A673 (cell line): ENCODE results near the gene SCUBE3. TPM values are rescaled to one million over a fixed set of nuclear protein-coding genes. Genes with fewer than 3 reads are reported as not detected.

Experiments
- BruUV-seq: library from RNA; stranded (reverse); fragments of 400-500 nt; replicated peaks from 2 replicates; lab custom pipeline; 2021; lab: Mats Ljungman, UMichigan
- CTCF ChIA-PET: fragments of 300-600 bp; sonication (Branson Sonifier 250); formaldehyde crosslinking; loops from one replicate; lab custom pipeline; 2022; ENCODE audit warnings: antibody characterized with exemption; lab: Charles Lee
- POLR2A ChIA-PET: fragments of 300-600 bp; sonication (Branson Sonifier 250); formaldehyde crosslinking; loops from one replicate; lab custom pipeline; 2022; ENCODE audit warnings: antibody characterized with exemption; ENCODE audit not compliant: low non-redundant PET; lab: Charles Lee
- DNase-seq: peaks from one replicate; pipeline ENCODE4 v3.0.0-alpha.2; 2015; ENCODE audit warnings: low spot score
- H3K27ac ChIP-seq: fragments of 200-600 bp; sonication (generic); 2 replicates; pipeline ENCODE4 v1.5.1; 2016; ENCODE audit warnings: mixed run types, low read depth, mild to moderate bottlenecking, mixed read lengths, antibody characterized with exemption, low read length; ENCODE audit not compliant: poor library complexity, severe bottlenecking
- H3K27me3 ChIP-seq: fragments of 200-600 bp; sonication (generic); replicated peaks from 2 replicates; pipeline ENCODE4 v1.6.1; 2017; ENCODE audit warnings: mixed run types, low read depth, mild to moderate bottlenecking, mixed read lengths, antibody characterized with exemption, low read length; ENCODE audit not compliant: insufficient read depth, poor library complexity
- H3K36me3 ChIP-seq: fragments of 200-600 bp; sonication (generic); 2 replicates; pipeline ENCODE4 v1.6.1; 2016; ENCODE audit warnings: mixed run types, mild to moderate bottlenecking, mixed read lengths, antibody characterized with exemption, low read length; ENCODE audit not compliant: insufficient read depth, poor library complexity, severe bottlenecking
- H3K4me1 ChIP-seq: fragments of 200-600 bp; sonication (generic); 2 replicates; pipeline ENCODE4 v1.6.1; 2017; ENCODE audit warnings: mixed run types, mild to moderate bottlenecking, mixed read lengths, antibody characterized with exemption, low read length; ENCODE audit not compliant: insufficient read depth, poor library complexity, severe bottlenecking
- H3K4me3 ChIP-seq: fragments of 200-600 bp; sonication (generic); 2 replicates; pipeline ENCODE4 v1.5.1; 2016; ENCODE audit warnings: low read depth, mixed run types, mild to moderate bottlenecking, mixed read lengths, low read length; ENCODE audit not compliant: poor library complexity, severe bottlenecking
- H3K9me3 ChIP-seq: fragments of 200-600 bp; sonication (generic); 2 replicates; pipeline ENCODE4 v1.6.1; 2016; ENCODE audit warnings: mixed run types, low read depth, mild to moderate bottlenecking, mixed read lengths, antibody characterized with exemption, low read length; ENCODE audit not compliant: poor library complexity, severe bottlenecking
- CTCF ChIP-seq: fragments of 300-800, 200-600 bp; sonication (generic); conservative IDR thresholded peaks from 2 replicates; pipeline ENCODE4 v1.5.1; 2017; ENCODE audit warnings: low read depth, mild to moderate bottlenecking, antibody characterized with exemption, low read length, moderate library complexity, mixed read lengths
- EZH2 ChIP-seq: fragments of 200-600 bp; sonication (generic); IDR thresholded peaks from 2 replicates; pipeline ENCODE4 v1.6.1; 2017; ENCODE audit warnings: borderline replicate concordance, low read depth, mild to moderate bottlenecking, mixed read lengths, antibody characterized with exemption, low read length; ENCODE audit not compliant: poor library complexity, severe bottlenecking
- intact Hi-C: fragments of 100-400 bp; cut with micrococcal nuclease; formaldehyde crosslinking; loops from one replicate; pipeline ENCODE4 v1.10.0; 2022; ENCODE audit not compliant: unreplicated experiment
- total RNA-seq: library from RNA; stranded (reverse); gene quantifications from 2 replicates; pipeline ENCODE4 v1.2.3, GENCODE V29; 2021

The SCUBE3 gene
- total RNA-seq, 1 experiment from 2014 or later = 0.04 TPM

DNA sequence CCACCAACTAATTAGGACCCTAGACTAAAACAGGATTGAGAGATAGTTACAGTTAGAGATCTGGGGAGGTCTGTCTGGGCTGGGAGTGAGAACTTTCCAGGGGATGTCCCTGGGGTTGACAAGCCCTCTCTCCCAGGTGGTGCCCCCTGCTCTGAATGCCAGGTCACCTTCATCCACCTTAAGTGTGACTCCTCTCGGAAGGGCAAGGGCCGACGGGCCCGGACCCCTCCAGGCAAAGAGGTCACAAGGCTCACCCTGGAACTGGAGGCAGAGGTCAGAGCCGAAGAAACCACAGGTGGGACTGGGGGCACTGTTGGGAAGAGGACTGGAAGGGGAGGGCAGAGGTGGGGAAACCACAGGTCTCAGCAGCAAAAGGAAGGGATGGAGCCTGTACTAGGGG, 28.7 kb downstream of the SCUBE3 start:
- Histone ChIP-seq H3K4me1 (no peaks in the 10 kb centered on the region), H3K36me3 (no peaks in the 10 kb centered on the region), H3K27me3 (no peaks in the 10 kb centered on the region), H3K4me3 (no peak overlapping the region), H3K27ac (no peak overlapping the region), H3K9me3 (no peaks in the 10 kb centered on the region)
- DNase-seq = no peak
- ChIA-PET POLR2A (interaction anchor here (0.7 kb wide), 1 partner anchor 253 kb away, joined by 3 read pairs; no protein-coding TSS in a partner anchor), CTCF (no interaction called here)
- intact Hi-C loops = loop anchor here (5.0 kb wide), 1 partner anchor 95 kb away; no protein-coding TSS in a partner anchor
- no TSS peak for BruUV-seq
- no peak for TF ChIP-seq CTCF
- TF ChIP-seq EZH2 = no peak

DNA sequence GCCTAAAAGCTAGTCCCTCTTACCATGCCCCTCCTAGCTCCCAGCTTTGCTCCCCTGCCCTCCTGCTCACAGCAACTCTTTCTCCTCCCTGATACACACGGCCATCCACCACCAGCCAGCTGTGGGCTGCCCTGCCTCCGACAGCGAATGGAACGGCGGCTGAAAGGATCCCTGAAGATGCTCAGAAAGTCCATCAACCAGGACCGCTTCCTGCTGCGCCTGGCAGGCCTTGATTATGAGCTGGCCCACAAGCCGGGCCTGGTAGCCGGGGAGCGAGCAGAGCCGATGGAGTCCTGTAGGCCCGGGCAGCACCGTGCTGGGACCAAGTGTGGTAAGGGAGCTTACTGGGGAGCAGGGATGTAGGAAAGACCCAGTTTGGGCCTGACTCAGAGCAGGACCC, 29.1 kb downstream of the SCUBE3 start:
- intact Hi-C loops = loop anchor here (5.0 kb wide), 1 partner anchor 96 kb away; no protein-coding TSS in a partner anchor
- ChIA-PET CTCF (no interaction called here), POLR2A (no interaction called here)
- no peaks in the 10 kb centered on the region for H3K9me3 ChIP-seq
- H3K4me1 ChIP-seq = no peaks in the 10 kb centered on the region
- no peaks in the 10 kb centered on the region for H3K36me3 ChIP-seq
- H3K27me3 ChIP-seq = no peaks in the 10 kb centered on the region
- H3K4me3 ChIP-seq = no peak overlapping the region
- TF ChIP-seq CTCF (no peak), EZH2 (no peak)
- H3K27ac ChIP-seq = no peak overlapping the region
- DNase-seq = no peak
- BruUV-seq = no TSS peak

DNA sequence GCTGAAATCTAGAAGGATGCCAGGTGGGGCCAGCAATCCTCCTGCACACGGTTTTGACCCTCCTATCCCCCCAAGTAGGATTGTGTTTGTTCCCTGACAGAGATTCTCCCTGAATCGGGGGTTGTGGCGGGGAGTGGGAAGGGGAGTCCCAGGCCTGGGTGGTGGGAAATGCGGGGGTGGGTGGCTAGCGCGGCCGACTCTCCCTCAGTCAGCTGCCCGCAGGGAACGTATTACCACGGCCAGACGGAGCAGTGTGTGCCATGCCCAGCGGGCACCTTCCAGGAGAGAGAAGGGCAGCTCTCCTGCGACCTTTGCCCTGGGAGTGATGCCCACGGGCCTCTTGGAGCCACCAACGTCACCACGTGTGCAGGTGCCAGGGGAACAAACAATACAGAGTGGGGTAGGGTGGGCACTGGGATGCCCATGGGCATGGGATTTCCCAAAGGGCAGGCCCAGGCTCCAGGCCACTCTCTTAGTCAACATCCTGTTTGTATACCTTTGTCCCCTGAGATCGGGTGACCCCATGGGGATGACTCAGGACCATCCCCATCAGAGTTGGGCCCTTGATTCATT, 29.7 kb downstream of the SCUBE3 start:
- no peak for TF ChIP-seq CTCF
- no peak for TF ChIP-seq EZH2
- no peaks in the 10 kb centered on the region for H3K36me3 ChIP-seq
- ChIA-PET POLR2A (no interaction called here), CTCF (no interaction called here)
- H3K4me1 ChIP-seq = no peaks in the 10 kb centered on the region
- no peak overlapping the region for H3K4me3 ChIP-seq
- no peaks in the 10 kb centered on the region for H3K9me3 ChIP-seq
- no peaks in the 10 kb centered on the region for H3K27me3 ChIP-seq
- no TSS peak for BruUV-seq
- no peak for DNase-seq
- no peak overlapping the region for H3K27ac ChIP-seq
- intact Hi-C loops = loop anchor here (5.0 kb wide), 1 partner anchor 96 kb away; no protein-coding TSS in a partner anchor
